AG10803 (cell line): ENCODE measurements around the gene CD6.

Experiments
- DNase-seq: peaks from one replicate; pipeline ENCODE4 v3.0.0; 2010; ENCODE audit warnings: low read depth
- H3K4me3 ChIP-seq: 2 replicates; pipeline ENCODE4 v1.5.1; 2011; ENCODE audit warnings: mild to moderate bottlenecking, low read length, control low read depth
- TF ChIP-seq, protein P1 (sequence below): conservative IDR thresholded peaks from 2 replicates; pipeline ENCODE4 v1.5.1; 2011; ENCODE audit warnings: mild to moderate bottlenecking, low read length, control low read depth, inconsistent platforms

CD6 gene

DNA sequence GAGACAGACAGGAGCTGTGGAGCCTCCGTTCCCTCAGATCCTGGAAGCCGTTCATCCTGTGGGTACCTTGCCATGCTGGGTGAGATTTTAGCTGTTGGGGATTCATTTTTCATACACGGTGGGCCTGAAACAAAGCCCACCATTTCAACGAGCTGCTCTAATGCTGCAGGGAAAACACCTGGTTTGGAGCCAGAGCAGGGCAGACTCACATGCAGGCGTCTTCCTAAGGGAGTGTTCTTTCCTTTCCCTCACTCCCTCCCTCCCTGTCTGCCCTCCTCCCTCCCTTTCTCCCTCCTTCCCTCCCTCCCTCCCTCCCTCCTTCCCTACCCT lies 52.5 kb downstream of the CD6 start:
- no peak for DNase-seq
- TF ChIP-seq, protein P1, sequence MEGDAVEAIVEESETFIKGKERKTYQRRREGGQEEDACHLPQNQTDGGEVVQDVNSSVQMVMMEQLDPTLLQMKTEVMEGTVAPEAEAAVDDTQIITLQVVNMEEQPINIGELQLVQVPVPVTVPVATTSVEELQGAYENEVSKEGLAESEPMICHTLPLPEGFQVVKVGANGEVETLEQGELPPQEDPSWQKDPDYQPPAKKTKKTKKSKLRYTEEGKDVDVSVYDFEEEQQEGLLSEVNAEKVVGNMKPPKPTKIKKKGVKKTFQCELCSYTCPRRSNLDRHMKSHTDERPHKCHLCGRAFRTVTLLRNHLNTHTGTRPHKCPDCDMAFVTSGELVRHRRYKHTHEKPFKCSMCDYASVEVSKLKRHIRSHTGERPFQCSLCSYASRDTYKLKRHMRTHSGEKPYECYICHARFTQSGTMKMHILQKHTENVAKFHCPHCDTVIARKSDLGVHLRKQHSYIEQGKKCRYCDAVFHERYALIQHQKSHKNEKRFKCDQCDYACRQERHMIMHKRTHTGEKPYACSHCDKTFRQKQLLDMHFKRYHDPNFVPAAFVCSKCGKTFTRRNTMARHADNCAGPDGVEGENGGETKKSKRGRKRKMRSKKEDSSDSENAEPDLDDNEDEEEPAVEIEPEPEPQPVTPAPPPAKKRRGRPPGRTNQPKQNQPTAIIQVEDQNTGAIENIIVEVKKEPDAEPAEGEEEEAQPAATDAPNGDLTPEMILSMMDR = no peak
- no peak overlapping the region for H3K4me3 ChIP-seq

DNA sequence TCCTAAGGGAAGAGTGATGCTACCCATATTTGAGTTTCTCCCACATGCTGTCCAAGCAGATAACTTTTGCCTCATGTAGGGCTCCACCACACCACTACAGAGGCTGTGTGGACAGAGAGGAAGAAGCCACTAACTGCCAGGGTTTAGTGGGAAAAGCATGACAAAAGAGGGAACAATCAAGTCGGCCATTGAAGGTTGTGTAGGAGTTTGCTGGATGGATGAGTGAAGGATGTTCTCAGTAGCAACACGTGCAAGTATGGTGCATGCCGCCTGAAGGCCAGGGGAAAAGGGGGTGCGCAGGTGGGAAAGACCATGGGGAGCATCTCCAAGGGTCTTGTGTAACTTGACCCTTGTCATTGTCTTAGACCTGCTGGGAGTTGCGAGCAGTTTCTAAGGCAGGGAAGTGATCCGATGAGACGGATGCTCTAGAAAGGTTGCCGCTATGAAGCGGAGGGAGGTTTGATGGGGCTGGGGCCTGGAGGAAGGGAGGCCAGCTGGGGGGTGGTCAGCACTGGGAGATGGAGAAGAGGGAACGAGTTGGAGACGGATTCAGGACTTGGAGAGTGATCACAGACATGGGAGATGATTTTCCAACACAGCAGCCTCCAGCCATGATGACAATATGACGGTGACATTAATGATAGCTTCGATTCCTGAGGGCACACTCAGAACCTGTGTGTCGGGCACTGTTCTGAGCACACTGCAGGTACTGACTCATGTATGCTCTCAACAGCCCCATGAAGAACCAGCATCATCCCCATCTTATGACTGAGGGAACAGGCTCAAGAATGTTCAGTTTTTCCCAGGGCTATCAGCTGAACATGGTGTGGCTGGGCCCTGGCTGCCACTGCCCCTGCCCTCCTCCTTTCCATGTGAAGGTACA lies 53.7 kb downstream of the CD6 start:
- TF ChIP-seq, protein P1 = no peak
- no peak overlapping the region for H3K4me3 ChIP-seq
- no peak for DNase-seq

DNA sequence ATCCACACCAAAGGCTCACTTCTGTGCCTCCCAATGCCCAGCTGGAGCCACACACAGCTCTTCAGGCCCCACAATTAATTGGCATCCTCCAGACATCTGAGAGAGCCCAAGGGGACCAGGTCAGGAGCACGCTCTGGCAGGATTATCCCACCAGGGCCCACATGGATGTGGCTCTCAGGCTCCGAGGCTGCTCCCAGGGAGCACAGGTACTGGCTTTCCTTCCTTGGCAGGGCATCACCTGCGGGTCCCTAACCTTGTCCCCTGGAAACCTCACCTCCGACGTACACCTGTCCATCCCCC lies 54.3 kb downstream of the CD6 start:
- no peak overlapping the region for H3K4me3 ChIP-seq
- DNase-seq = no peak
- TF ChIP-seq, protein P1 = no peak

DNA sequence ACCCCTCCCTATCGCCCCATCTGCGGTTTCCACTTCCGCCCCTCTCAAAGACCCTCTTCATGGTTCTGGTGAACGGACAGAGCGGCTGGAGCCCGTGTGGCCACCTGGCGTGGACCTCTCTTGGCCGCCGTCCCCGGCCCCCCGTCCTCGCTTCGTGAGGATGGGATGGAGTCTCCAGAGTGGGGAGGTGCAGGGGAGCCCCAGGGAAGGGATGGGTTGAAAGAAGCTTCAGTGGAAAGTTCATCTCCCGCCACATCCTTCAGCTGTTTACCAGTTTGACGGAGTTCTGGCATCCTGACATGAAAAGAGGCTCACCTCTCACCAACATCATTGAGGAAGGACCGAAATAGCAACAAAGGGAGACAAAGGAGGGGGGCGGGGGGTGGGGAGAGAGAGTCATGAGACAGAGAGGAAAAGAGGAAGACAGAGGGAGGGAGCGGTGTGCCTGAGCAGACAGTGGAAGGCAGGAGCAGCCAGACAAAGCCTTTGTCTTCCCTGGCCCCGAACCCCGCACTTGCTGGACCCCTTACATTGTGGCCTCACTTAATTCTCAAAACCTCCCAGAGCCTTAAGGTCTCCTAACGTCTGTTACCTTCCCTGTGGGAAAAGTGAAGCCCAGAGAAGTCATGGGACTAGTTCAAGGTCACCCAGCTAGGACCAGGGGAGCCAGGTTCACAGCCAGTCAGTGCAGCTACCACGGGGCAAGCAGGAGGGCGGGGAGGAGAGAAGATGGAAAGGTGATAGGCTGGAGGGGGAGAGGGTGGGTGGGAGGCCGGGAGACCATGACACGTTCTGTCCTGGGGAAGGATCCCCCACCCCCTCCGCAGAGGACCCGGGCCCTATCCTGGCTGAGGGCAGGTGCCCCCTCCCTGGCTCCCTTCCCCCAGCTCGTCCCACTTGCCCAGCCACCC lies 54.9 kb downstream of the CD6 start:
- TF ChIP-seq, protein P1 = no peak
- no peak overlapping the region for H3K4me3 ChIP-seq
- DNase-seq = no peak

DNA sequence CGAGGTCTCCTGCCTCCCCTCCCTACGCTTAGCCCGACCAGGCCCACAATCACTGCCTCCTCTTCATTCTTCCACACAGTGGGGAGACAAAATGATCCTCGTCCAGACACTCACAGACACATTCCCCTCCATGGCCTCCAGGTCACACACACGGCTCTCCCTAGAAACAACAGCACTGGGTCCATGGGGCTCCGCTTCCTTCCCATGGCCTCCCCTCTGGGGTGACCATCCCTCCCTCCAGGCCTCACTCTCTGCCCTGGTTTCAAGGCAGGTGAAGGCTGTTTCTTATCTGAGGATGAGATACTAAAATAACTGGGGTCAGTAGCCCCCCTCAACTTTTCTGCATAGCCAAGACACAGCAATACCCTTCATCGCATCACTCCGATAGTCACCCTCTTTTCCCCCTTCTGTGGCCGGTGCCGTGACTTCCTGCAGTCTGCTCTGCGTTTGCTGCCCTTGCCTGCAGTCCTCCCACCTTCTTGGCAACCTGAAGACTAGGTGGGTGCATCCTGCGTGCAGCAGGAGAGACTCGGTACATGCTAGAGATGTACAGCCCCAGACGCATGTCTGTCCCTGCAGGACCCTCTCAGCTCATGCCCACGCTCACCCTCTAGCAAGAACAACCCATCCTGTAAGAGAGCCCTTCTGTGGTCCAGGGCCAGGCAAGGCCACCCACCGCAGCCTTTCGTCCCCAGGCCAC lies 55.8 kb downstream of the CD6 start:
- H3K4me3 ChIP-seq = no peak overlapping the region
- TF ChIP-seq, protein P1 = no peak
- DNase-seq = no peak

DNA sequence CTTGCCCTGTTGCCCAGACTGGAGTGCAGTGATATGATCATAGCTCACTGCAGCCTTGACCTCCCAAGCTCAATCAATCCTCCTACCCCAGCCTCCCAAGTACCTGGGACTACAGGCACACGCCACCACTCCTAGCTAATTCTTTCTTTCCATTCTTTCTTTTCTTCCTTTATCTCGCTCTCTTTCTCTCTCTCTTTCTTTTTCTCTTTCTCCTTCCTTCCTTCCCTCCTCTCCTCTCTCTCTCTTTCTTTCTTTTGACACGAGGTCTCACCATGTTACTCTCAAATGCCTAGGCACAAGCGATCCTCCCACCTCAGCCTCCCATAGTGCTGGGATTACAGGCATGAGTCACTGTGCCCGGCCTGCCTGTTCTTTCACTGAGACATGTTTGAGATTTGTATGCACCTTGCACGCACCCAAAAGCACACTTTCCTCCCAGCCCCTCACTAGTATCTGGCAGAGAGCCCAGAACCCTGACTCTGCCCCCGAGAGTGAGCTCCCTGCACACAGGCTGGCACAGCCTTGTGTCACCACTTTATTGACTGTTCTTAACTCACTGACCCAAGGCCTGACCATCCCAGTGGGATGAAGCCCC lies 56.8 kb downstream of the CD6 start:
- H3K4me3 ChIP-seq = no peak overlapping the region
- TF ChIP-seq, protein P1 = no peak
- DNase-seq = no peak
